ENCODE measurements around the gene MTARC2.
A peak's percentile ranks its signal among the peaks of the same experiment; 100 is the strongest.

Gene MTARC2

GRCh38 chr1:220770245-220770913 lies 22.3 kb downstream of the MTARC2 start:
- no peak for DNase-seq

- DNase-seq, result no peak
Measured at GRCh38 chr1:220772846-220773245, 24.7 kb downstream of the MTARC2 start.

DNA sequence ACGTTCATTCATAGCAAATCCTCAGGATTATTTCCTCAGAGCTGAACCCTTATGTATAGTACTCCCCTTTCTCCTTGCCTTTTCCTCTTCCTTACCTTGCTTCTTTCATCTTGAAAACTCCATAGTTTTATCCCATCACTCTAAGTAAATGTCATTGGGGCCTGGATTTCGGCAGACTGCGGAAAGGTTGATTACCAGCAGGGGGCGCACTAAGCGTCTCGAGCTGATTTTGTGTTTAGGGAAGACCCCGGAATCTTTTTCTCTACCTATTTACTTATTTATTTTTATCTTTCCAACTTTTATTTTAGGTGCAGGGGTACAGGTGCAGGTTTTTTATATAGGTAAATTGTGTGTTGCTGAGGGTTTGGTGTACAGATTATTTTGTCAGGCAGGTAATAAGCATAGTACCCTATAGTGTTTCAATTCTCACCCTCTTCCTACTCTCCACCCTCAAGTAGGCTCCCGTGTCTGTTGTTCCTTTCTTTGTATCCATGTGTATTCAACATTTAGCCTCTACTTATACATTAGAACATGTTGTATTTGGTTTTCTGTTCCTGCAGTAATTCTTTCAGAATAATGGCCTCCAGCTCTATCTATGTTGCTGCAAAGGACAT lies 27.2 kb downstream of the MTARC2 start:
- peak; percentile 50 for DNase-seq

- DNase-seq, result no peak
Measured at GRCh38 chr1:220776254-220776653, 28.1 kb downstream of the MTARC2 start.

GRCh38 chr1:220776720-220777326 lies 28.7 kb downstream of the MTARC2 start:
- DNase-seq, result peak; percentile 88

DNA sequence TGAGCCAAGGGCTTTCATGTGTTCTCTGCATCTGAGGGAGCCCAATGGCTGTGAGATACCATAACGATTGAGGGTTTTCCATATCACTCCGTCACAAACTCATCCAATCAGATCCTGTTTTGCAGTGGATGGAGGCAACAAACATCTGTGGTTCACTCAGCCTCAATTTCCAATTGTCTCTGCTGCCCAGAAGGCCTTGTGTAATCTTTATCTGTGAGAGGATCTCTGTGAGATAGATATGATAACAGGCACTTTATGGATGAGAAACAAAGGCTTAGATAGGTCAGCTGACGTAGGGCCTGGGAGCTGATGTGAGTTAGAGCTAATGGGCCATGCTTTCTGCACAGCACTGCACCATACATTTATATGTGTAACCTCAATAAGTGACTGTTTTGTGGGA lies 35.3 kb downstream of the MTARC2 start:
- peak; percentile 25 for DNase-seq

- no peak for DNase-seq
Measured at GRCh38 chr1:220784751-220785150, 36.6 kb downstream of the MTARC2 start.

GRCh38 chr1:220785166-220786056 lies 37.3 kb downstream of the MTARC2 start:
- DNase-seq, result peak; percentile 17

DNA sequence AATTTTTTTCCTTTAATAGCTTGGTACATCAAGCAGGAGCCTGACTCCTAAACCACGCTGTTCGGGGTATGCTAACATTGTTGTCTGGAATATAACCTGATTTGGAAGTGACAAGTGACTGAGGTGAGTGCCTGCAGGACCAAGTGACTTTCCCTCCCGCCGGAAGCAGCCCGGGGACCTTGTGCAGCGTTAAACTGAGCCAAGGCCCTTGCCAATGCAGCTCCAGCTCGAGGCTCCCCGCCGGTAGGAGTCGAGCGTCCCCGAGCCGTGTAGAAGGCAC lies 37.9 kb downstream of the MTARC2 start:
- DNase-seq, result no peak

- peak; percentile 94 for DNase-seq
Measured at GRCh38 chr1:220786337-220787068, 38.4 kb downstream of the MTARC2 start, which contains the start of gene MTARC1. Gene MTARC1 (plus strand): TSS chr1:220786913. CDS start chr1:220786945, 32 bp downstream.

- DNase-seq, result peak; percentile 81
Measured at GRCh38 chr1:220787069-220787619, 39.0 kb downstream of the MTARC2 start.

GRCh38 chr1:220788900-220789299 lies 40.8 kb downstream of the MTARC2 start:
- no peak for DNase-seq

DNA sequence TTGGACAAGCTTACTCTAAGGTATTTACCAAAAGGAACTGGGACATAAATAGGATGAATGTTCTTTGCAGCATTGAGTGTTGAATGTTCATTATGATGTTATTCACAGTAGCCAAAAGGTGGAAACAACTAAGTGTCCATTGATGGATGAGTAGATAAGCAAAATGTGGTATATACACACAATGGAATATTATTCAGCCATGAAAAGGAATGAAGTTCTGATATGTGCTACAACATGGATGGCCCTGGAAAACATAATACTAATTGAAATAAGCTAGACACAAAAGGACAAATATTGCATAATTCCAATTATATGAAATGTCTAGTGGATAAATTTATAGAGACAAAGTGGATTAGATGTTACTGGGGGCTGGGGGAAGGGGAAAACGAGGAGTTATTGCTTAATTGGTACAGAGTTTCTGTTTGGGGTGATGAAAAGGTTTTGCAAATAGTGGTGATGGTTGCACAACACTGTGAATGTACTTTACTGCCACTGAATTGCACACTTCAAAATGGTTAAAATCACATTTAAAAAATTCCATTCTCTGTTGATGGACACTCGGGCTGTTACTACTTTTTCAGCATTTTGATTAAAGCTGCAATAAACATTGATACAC lies 41.5 kb downstream of the MTARC2 start:
- DNase-seq, result no peak

GRCh38 chr1:220791285-220791684 lies 43.2 kb downstream of the MTARC2 start:
- DNase-seq, result no peak

- no peak for DNase-seq
Measured at GRCh38 chr1:220791956-220792355, 43.8 kb downstream of the MTARC2 start.

DNA sequence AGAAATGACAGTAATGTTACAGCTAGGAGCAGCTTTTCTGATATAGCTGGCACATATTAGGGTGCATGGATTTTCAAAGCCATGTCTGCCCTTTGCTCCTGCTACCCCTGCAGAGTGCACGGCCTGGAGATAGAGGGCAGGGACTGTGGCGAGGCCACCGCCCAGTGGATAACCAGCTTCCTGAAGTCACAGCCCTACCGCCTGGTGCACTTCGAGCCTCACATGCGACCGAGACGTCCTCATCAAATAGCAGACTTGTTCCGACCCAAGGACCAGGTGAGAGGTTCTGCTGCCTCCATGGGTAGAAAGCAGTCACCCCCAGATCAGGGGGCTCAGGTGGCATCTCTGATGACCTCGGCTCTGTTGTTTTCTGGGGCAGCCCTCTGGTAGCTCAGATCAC lies 48.4 kb downstream of the MTARC2 start:
- DNase-seq, result no peak

DNA sequence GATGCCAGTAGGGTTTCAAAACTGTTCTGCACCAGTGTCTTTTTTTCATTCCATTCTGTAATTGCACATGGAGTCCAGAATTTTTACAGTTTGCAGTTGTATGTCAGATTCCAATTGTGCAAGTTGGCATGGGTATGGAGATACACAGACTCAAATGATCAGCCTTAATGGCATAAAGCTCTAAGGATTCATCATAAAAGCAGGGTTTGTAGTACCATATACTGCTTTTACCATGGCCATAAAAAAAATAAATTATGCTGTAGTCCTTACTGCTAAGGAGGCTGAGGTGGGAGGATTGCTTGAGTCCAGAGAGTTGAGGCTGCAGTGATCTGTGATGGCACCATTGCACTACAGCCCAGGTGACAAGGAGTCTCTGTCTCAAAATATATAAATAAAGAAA lies 48.9 kb downstream of the MTARC2 start:
- no peak for DNase-seq

GRCh38 chr1:220797553-220797952 lies 49.4 kb downstream of the MTARC2 start:
- DNase-seq, result no peak

- no peak for DNase-seq
Measured at GRCh38 chr1:220798338-220798737, 50.2 kb downstream of the MTARC2 start.

DNA sequence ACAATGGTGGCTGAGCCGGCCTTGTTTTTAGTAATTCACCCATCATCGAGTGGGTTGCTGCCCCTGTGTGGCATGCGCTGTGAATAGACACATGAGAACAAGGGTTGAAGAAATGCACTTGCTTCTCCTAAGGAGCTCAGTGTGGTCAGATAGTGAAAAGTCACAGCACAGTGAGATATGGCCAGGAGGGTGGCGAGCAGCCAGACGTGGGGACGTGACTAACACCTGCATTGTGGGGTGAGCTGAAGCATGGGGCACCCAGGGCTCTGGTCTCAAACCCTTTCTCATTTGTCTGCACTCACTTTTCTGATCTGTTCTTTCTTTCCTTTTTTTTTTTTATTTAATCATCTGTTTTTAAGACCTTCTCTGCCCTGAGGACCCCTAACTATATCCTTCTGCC lies 52.1 kb downstream of the MTARC2 start:
- no peak for DNase-seq

- peak; percentile 58 for DNase-seq
Measured at GRCh38 chr1:220803401-220804201, 55.5 kb downstream of the MTARC2 start.

All from retina (tissue), 1 donor.